GM23338 (cell line): ENCODE data around the gene DCST2. TPM values are rescaled to one million over a fixed set of nuclear protein-coding genes. Genes with fewer than 3 reads are reported as not detected.

Source experiments
- ATAC-seq: fragments of 200-7000 bp; cut with Tn5 transposase; 3 replicates; pipeline ENCODE4 v1.9.1; 2020
- DNase-seq: peaks from one replicate; pipeline ENCODE4 v3.0.0-alpha.2; 2015; ENCODE audit warnings: low spot score
- H2AFZ ChIP-seq: fragments of 200-600 bp; sonication (generic); 2 replicates; pipeline ENCODE4 v1.8.0; 2016; ENCODE audit warnings: antibody characterized with exemption, mild to moderate bottlenecking, moderate library complexity
- H3F3A ChIP-seq: fragments of 200-600 bp; sonication (generic); replicated peaks from 2 replicates; pipeline ENCODE4 v1.8.0; 2017; ENCODE audit warnings: antibody characterized with exemption, mixed run types, low read depth
- H3K27ac ChIP-seq: fragments of 200-600 bp; sonication (generic); 2 replicates; pipeline ENCODE4 v1.6.1; 2016; ENCODE audit warnings: low read depth
- H3K27me3 ChIP-seq: fragments of 200-600 bp; sonication (generic); 2 replicates; pipeline ENCODE4 v1.8.0; 2016; ENCODE audit warnings: mild to moderate bottlenecking, mixed run types, moderate library complexity; ENCODE audit not compliant: insufficient read depth
- H3K36me3 ChIP-seq: fragments of 200-600 bp; sonication (generic); 2 replicates; pipeline ENCODE4 v1.8.0; 2016; ENCODE audit warnings: mild to moderate bottlenecking; ENCODE audit not compliant: insufficient read depth
- H3K4me1 ChIP-seq: fragments of 200-600 bp; sonication (generic); 2 replicates; pipeline ENCODE4 v1.8.0; 2016; ENCODE audit warnings: mild to moderate bottlenecking, moderate library complexity; ENCODE audit not compliant: insufficient read depth
- H3K4me2 ChIP-seq: fragments of 200-600 bp; sonication (generic); 2 replicates; pipeline ENCODE4 v1.7.1; 2017; ENCODE audit warnings: mixed run types
- H3K4me3 ChIP-seq: fragments of 200-600 bp; sonication (generic); 2 replicates; pipeline ENCODE4 v1.6.1; 2016; ENCODE audit warnings: mixed run types
- H3K79me2 ChIP-seq: fragments of 200-600 bp; sonication (generic); replicated peaks from 2 replicates; pipeline ENCODE4 v1.8.0; 2017; ENCODE audit warnings: mild to moderate bottlenecking; ENCODE audit not compliant: insufficient read depth
- H3K9me2 ChIP-seq: fragments of 200-600 bp; sonication (generic); 2 replicates; pipeline ENCODE4 v1.8.0; 2017; ENCODE audit not compliant: insufficient read depth
- H4K20me1 ChIP-seq: fragments of 200-600 bp; sonication (generic); replicated peaks from 2 replicates; pipeline ENCODE4 v1.8.0; 2017; ENCODE audit warnings: mild to moderate bottlenecking; ENCODE audit not compliant: insufficient read depth
- H3K27ac Mint-ChIP-seq: 2 replicates; pipeline ENCODE4 v1.8.0; 2020; ENCODE audit warnings: inconsistent platforms, mild to moderate bottlenecking, moderate library complexity, mixed read lengths
- H3K27me3 Mint-ChIP-seq: 3 replicates; pipeline ENCODE4 v1.8.0; 2022; ENCODE audit warnings: low read depth, mild to moderate bottlenecking, moderate library complexity, mixed read lengths, inconsistent platforms; ENCODE audit not compliant: insufficient read depth, poor library complexity
- H3K36me3 Mint-ChIP-seq: 3 replicates; pipeline ENCODE4 v1.8.0; 2021; ENCODE audit warnings: low read depth, mild to moderate bottlenecking, inconsistent platforms, moderate library complexity, mixed read lengths
- H3K4me1 Mint-ChIP-seq: 3 replicates; pipeline ENCODE4 v1.8.0; 2020; ENCODE audit warnings: mild to moderate bottlenecking, inconsistent platforms, mixed read lengths
- H3K4me3 Mint-ChIP-seq: 3 replicates; pipeline ENCODE4 v1.8.0; 2021; ENCODE audit warnings: moderate library complexity, mild to moderate bottlenecking, inconsistent platforms, mixed read lengths
- H3K9me3 Mint-ChIP-seq: 3 replicates; pipeline ENCODE4 v1.8.0; 2020; ENCODE audit warnings: moderate library complexity, mild to moderate bottlenecking, inconsistent platforms, mixed read lengths
- NANOG ChIP-seq: IDR thresholded peaks from 2 replicates; pipeline ENCODE4 v1.6.1; 2016; ENCODE audit warnings: antibody characterized with exemption, borderline replicate concordance
- POLR2AphosphoS5 ChIP-seq: IDR thresholded peaks from 2 replicates; pipeline ENCODE4 v1.6.1; 2016; ENCODE audit warnings: antibody characterized with exemption, low read depth
- REST ChIP-seq: IDR thresholded peaks from one replicate; pipeline ENCODE4 v1.6.1; 2018; ENCODE audit warnings: antibody characterized with exemption; ENCODE audit not compliant: unreplicated experiment
- polyA plus RNA-seq: library from polyadenylated mRNA; unstranded; fragments of >200 nt; fragmentation: Nextera tagmentation; extraction: Ambion mirVana; gene quantifications from 2 replicates; pipeline ENCODE4 v1.2.1, GENCODE V29; 2016
- total RNA-seq: library from RNA; depleted of rRNA; stranded (reverse); fragments of >200 nt; shearing (Covaris generic); gene quantifications from 2 replicates; pipeline ENCODE4 v1.2.3, GENCODE V29; 2014
- TF ChIP-seq, protein P1 (sequence below), 2 experiments: fragments of 200-600 bp in 1 of 2; sonication (generic) in 1 of 2; conservative IDR thresholded peaks; 2 replicates each; pipeline versions ENCODE4 v1.5.1 to v1.6.1; 2016 to 2017; ENCODE audit warnings: antibody characterized with exemption in 2 of 2, low read depth in 2 of 2, mild to moderate bottlenecking in 2 of 2, moderate library complexity in 1 of 2

Gene DCST2
- total and polyA plus RNA-seq, 2 experiments from 2014 or later, result 0.78 TPM; not detected in 1

DNA sequence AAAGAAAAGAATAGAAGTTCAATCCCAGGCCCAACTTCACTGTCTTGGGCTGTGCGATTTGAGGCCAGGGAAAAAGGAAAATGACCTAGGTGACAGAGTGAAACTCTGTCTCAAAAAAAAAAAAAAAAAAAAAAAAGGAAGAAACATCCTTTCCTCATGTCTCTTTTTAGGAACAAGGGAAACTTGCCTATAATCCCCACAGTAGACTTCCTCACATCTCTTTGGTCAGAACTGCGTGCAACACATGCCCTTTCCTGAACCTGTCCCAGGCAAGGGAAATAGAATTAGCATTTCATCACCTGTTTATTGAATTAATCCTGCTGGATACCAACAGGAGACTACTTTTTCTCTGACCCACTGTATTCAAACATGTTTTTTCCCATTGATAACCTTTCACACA, 2.4 kb upstream of the DCST2 start (continued):
- TF ChIP-seq POLR2AphosphoS5 (no peak), REST (no peak)
- TF ChIP-seq, protein P1, sequence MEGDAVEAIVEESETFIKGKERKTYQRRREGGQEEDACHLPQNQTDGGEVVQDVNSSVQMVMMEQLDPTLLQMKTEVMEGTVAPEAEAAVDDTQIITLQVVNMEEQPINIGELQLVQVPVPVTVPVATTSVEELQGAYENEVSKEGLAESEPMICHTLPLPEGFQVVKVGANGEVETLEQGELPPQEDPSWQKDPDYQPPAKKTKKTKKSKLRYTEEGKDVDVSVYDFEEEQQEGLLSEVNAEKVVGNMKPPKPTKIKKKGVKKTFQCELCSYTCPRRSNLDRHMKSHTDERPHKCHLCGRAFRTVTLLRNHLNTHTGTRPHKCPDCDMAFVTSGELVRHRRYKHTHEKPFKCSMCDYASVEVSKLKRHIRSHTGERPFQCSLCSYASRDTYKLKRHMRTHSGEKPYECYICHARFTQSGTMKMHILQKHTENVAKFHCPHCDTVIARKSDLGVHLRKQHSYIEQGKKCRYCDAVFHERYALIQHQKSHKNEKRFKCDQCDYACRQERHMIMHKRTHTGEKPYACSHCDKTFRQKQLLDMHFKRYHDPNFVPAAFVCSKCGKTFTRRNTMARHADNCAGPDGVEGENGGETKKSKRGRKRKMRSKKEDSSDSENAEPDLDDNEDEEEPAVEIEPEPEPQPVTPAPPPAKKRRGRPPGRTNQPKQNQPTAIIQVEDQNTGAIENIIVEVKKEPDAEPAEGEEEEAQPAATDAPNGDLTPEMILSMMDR (conservative IDR thresholded peaks at IDR 0.05; ENCODE audit: low read depth in 2 of 2), result no peak

DNA sequence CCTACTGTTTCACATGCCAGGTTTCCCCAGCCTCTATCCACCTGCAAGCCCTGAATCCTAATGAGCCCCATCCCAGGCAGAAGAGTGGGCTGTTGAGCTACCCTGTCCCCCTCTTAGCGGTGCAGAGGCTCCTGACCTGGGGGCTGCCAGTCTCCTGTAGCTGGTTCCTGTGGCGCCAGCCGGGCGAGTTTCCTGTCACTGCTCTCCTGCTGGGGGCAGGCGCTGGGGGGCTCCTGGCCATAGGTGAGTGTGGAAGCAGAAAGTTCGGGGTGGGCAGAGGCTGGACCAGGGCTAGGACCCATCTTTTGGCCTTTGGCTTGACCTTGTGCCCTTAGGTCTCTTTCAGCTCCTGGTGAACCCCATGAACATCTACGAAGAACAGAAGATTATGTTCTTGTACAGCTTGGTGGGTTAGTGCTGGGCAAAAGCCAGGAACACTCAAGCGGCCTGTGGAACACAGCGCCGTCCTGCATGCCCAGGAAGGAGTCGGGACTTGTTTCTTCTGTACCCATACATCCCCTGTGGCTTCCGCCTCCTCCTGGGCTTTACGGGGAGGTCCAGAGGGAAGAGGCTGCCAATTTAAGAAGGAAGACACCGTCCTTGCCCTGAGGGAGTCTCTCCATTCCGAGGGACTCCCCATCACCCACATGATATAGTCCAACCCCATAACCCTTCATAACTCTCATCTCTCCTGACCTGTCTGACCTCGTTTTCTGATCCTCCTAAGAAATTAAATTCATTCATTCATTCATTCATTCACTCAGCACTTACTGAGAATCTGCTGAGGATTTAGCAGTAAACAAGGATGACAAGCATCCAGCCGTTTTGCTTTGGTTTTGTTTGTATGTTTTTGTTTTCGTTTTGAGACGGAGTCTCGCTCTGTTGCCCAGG, 982 bp upstream of the DCST2 start:
- Mint-ChIP-seq H3K9me3 (no peaks in the 10 kb centered on the region), H3K27ac (no peak overlapping the region), H3K36me3 (no peaks in the 10 kb centered on the region), H3K27me3 (peaks cover 10% of the 10 kb centered on the region), H3K4me1 (peaks cover 2% of the 10 kb centered on the region; the same call in 1 of the 3 replicates), H3K4me3 (no peak overlapping the region; the same call in 2 of the 3 replicates)
- Histone ChIP-seq H3K4me2 (no peak overlapping the region), H3K9me2 (no peaks in the 10 kb centered on the region), H3K79me2 (no peaks in the 10 kb centered on the region), H3F3A (no peaks in the 10 kb centered on the region), H3K27ac (no peak overlapping the region), H3K4me3 (no peak overlapping the region), H3K27me3 (no peaks in the 10 kb centered on the region), H3K4me1 (no peaks in the 10 kb centered on the region), H3K36me3 (no peaks in the 10 kb centered on the region), H4K20me1 (no peaks in the 10 kb centered on the region), H2AFZ (no peak overlapping the region)
- ATAC-seq, result no peak
- no peak for TF ChIP-seq REST
- no peak for TF ChIP-seq NANOG
- DNase-seq, result no peak
